ENCODE results near the gene OR11G2.

DNA sequence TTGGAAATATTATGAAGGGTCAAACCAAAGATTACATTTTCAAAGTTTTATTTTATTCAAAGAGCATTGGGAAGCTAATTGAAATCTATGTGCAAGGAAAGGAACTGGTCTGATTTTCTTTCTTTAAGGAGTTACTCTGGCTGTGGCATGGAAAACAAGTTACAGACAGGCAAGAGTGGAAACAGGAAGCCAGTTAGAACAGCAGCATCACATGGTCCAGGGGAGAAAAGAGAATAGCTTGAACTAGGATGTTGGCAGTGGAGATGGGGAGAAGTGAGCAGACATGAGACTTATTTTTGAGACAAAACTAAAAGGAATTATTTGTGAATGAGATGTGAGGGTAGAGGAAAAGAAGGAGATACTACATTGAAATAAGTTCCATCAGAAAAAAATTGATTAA, 3.4 kb downstream of the OR11G2 start:
- TF ChIP-seq CTCF (IDR thresholded peaks at IDR 0.05) (no peak), MAX (IDR thresholded peaks at IDR 0.05) (no peak), POLR2A (IDR thresholded peaks at IDR 0.05; ENCODE audit: low read length) (no peak), ZNF302 (CRISPR knock-in tag; IDR thresholded peaks at IDR 0.05) (no peak), NPAS2 (CRISPR knock-in tag; IDR thresholded peaks at IDR 0.05; ENCODE audit: borderline replicate concordance) (no peak), MYC (IDR thresholded peaks at IDR 0.05; ENCODE audit: borderline replicate concordance, low read length) (no peak), MAFK (IDR thresholded peaks at IDR 0.05; ENCODE audit: partially characterized antibody) (no peak)
- TF ChIP-seq, protein P1, sequence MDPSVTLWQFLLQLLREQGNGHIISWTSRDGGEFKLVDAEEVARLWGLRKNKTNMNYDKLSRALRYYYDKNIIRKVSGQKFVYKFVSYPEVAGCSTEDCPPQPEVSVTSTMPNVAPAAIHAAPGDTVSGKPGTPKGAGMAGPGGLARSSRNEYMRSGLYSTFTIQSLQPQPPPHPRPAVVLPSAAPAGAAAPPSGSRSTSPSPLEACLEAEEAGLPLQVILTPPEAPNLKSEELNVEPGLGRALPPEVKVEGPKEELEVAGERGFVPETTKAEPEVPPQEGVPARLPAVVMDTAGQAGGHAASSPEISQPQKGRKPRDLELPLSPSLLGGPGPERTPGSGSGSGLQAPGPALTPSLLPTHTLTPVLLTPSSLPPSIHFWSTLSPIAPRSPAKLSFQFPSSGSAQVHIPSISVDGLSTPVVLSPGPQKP (IDR thresholded peaks at IDR 0.05; ENCODE audit: low read depth, low read length) = no peak

Measured in A549 (cell line).